ENCODE measurements around the gene GNAS.

The GNAS gene

DNA sequence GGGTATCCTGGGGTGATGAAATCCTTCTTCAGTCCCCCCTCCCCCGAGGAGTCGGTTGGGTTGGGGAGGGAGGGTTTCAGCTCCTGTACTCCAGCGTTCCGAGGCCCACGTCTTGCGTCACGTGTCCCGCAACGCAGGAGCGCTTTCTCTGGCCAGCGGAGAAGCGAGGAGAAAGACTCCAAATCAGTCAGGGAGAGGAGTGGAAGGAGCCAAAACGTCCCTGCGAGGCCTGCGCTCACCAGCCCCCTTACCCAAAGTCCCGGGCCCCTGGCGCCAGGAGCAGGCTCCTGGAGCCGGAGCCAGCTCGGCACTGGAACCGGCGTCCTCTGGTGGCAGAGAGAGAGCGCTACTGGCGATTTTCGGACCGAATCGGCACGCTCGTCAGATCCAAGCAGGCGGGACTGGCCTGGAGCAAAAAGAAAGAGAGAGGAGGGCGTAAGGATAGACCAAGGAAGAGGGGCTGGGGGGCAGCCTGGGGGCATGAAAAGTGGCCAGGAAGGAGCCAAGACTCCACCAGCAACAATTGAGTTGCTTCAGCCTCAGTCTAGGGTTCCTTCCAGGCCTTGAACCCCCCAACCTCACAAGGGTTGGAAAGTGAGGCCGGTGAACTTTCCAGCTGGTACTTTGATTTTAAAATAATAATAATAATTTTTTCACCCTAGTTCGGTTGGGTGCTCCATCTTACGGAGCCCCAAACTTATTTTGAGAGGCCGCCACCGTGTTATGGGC lies at the start of gene GNAS:
Gene GNAS, plus strand, starts transcription at position 174 of the 729 bp plus-strand sequence.
- DNase-seq (ENCODE audit: extremely low read depth, low read depth), result no peak
- TF ChIP-seq CTCF (IDR thresholded peaks at IDR 0.05; ENCODE audit: low read depth, low read length), result peak; percentile 70

DNA sequence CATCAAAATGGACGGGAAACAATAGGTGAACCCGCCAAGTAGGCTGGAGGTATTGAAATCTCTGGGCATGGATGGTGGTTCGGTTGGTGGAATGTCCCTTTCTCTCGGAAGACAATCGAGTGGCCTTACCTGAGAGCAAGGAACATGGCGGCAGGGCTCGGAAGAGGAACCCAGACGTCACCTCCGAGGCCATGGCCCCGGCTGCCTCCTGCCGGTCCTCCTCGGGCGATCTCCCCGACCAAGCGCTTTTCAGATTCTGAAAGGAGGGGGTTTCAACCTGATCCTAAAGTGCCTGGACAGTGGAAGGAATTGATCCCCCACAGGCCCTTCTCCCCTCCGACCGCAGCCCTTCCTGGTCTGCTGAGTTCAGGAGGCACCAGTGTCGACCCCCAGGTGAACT lies 49.0 kb upstream of the GNAS start:
- no peak for DNase-seq (ENCODE audit: extremely low read depth, low read depth)
- TF ChIP-seq CTCF (IDR thresholded peaks at IDR 0.05; ENCODE audit: low read depth, low read length), result no peak

DNA sequence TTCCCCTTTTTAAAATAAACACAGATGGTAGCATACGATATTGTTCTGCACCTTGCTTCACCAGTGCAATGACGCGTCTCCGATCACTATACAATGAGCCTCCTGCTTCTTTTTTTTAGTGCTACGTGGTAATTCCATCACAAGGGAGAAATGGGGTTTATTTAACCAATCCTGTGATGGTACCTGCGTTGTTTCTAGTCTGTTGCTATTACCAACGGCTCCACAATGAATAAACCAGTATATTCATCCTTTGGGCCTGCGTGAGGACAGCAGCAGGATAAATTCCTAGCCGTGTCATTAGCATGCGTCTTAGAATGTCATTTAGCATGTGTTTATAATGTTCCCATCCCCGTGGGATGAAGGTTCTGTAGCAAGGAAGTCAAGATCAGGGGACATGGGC lies 44.7 kb upstream of the GNAS start:
- no peak for TF ChIP-seq CTCF (IDR thresholded peaks at IDR 0.05; ENCODE audit: low read depth, low read length)
- no peak for DNase-seq (ENCODE audit: extremely low read depth, low read depth)

DNA sequence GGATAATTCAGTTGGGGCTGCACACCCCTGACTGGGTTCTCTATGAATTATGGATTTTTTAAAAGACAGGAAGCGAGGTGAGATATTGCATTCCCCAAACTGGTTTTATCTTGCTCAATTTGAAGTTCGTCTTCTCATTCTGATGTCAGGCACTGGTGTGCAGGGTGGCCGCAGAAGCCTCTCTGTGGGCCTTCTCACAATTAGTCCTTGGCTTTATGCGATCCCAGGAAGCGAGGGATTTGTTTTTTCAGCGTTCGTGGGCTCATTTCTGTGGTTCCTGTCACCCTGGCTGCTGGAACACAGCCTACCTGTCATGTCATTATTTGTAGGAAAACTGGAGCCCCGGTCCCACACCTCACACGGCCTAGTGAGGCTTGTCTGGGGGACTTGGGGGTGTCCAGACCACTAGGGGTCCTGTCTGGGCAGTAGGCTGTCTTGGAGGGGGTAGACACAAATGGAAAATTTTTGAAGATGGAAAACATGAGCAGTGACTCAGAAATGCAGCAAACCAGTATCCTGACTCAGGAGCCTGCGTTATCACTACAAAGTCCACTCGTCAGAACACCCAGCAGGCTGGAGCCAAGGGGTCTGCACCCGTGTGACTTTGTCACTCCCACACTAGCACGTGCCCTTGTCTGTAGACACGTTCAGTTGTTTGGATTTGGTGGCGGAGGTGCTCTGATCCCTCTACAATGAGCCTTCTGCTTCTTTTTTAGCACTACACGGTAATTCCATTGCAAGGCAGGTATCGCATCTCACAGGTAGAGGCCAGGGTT lies 44.1 kb upstream of the GNAS start:
- no peak for TF ChIP-seq CTCF (IDR thresholded peaks at IDR 0.05; ENCODE audit: low read depth, low read length)
- DNase-seq (ENCODE audit: extremely low read depth, low read depth), result no peak

GRCh38 chr20:58810116-58810878 lies 42.2 kb upstream of the GNAS start:
- no peak for TF ChIP-seq CTCF (IDR thresholded peaks at IDR 0.05; ENCODE audit: low read depth, low read length)
- no peak for DNase-seq (ENCODE audit: extremely low read depth, low read depth)

GRCh38 chr20:58810879-58811250 lies 41.7 kb upstream of the GNAS start:
- DNase-seq (ENCODE audit: extremely low read depth, low read depth), result no peak
- TF ChIP-seq CTCF (IDR thresholded peaks at IDR 0.05; ENCODE audit: low read depth, low read length), result no peak

DNA sequence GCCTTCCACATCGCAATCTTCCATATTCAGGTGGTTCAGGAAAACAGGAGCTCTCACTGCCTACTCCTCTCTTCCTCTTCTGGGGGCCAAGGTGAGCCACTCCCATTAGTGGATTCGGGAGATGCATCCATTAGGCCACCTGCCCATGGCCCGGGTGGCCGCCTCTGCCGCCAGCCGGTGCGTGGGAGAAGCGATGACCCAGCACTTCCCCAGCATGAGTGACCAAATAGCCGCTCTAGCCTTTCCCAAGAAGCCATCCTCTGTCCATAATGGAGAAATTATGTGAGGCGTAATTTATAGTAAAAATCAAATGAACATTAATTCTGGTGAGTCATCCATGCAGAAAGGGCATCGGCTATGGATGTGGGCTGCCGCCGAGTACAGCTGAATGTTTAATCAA lies 41.2 kb upstream of the GNAS start:
- no peak for TF ChIP-seq CTCF (IDR thresholded peaks at IDR 0.05; ENCODE audit: low read depth, low read length)

More for the DNA sequence above, 41.2 kb upstream of the GNAS start:
- no peak for DNase-seq (ENCODE audit: extremely low read depth, low read depth)

Measured in AG09319 (cell line).